Umbilical cord (tissue), 2 donors: ENCODE measurements around the gene SETD7. TPM values are rescaled to one million over a fixed set of nuclear protein-coding genes. Genes with fewer than 3 reads are reported as not detected.

Experiments
- DNase-seq: peaks from one replicate; pipeline ENCODE4 v3.0.0-alpha.2; 2015; ENCODE audit warnings: low spot score
- total RNA-seq: library from RNA; depleted of rRNA; stranded (reverse); fragments of >200 nt; gene quantifications from one replicate; pipeline ENCODE4 v1.2.3, GENCODE V29; 2014; ENCODE audit warnings: low replicate concordance; ENCODE audit not compliant: insufficient read depth

The SETD7 gene
- total RNA-seq, 1 donor from 2014 or later: 122 TPM

- no peak for DNase-seq
Observed at GRCh38 chr4:139514382-139515059, 41.5 kb downstream of the SETD7 start.

- no peak for DNase-seq
Observed at GRCh38 chr4:139511320-139511719, 44.7 kb downstream of the SETD7 start.

- peak; percentile 26 for DNase-seq
Observed at GRCh38 chr4:139509727-139510410, 46.1 kb downstream of the SETD7 start.

GRCh38 chr4:139508581-139509237, 47.3 kb downstream of the SETD7 start:
- no peak for DNase-seq

GRCh38 chr4:139506774-139507173, 49.2 kb downstream of the SETD7 start:
- DNase-seq: no peak

- no peak for DNase-seq
Observed at GRCh38 chr4:139503622-139504166, 52.3 kb downstream of the SETD7 start.

GRCh38 chr4:139501927-139502899, 53.8 kb downstream of the SETD7 start:
- no peak for DNase-seq

GRCh38 chr4:139501527-139501926, 54.5 kb downstream of the SETD7 start:
- no peak for DNase-seq

GRCh38 chr4:139501117-139501516, 54.9 kb downstream of the SETD7 start:
- no peak for DNase-seq

- DNase-seq: peak; percentile 33
Observed at GRCh38 chr4:139499186-139499585, 56.8 kb downstream of the SETD7 start.

- no peak for DNase-seq
Observed at GRCh38 chr4:139493176-139493575, 62.8 kb downstream of the SETD7 start.

GRCh38 chr4:139492429-139492828, 63.6 kb downstream of the SETD7 start:
- DNase-seq: no peak

GRCh38 chr4:139489638-139490037, 66.4 kb downstream of the SETD7 start:
- no peak for DNase-seq

GRCh38 chr4:139488442-139488841, 67.6 kb downstream of the SETD7 start:
- DNase-seq: no peak

- DNase-seq: peak; percentile 44
Observed at GRCh38 chr4:139484783-139485311, 71.2 kb downstream of the SETD7 start.

GRCh38 chr4:139483000-139483399, 73.0 kb downstream of the SETD7 start:
- DNase-seq: no peak

- no peak for DNase-seq
Observed at GRCh38 chr4:139481465-139481864, 74.6 kb downstream of the SETD7 start.

GRCh38 chr4:139476363-139476762, 79.7 kb downstream of the SETD7 start:
- DNase-seq: no peak

- no peak for DNase-seq
Observed at GRCh38 chr4:139472852-139473251, 83.2 kb downstream of the SETD7 start.

GRCh38 chr4:139470997-139471665, 84.9 kb downstream of the SETD7 start:
- no peak for DNase-seq
